Activated T-helper 1 cell treated with Interleukin-2 at 50 U/mL for 16 hours (primary cell): ENCODE measurements around the gene KLF13.

Experiments
- DNase-seq: peaks from one replicate; pipeline ENCODE4 v3.0.0-alpha.2; 2020; ENCODE audit warnings: low read depth

The KLF13 gene

DNA sequence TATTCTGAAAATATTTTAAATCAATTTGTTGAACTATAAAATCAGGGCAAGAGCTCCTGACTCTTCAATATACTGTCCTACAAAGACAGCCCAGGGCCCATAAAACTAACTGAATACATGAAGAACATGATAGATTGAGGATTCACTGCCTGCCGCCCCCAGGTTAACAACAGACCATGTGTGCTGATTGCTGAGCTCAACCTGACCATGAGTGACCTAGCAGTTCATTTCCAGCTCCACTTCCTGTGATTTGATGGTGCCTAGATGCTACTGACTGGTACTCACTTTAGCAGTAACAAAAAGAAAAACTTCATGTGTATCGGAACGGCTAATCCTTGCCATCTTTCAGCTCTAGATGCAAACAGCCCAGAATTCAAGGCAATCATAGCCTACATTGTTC lies 9.6 kb upstream of the KLF13 start:
- no peak for DNase-seq

- no peak for DNase-seq
Measured at GRCh38 chr15:31317421-31318327, 9.0 kb upstream of the KLF13 start.

- DNase-seq: no peak
Measured at GRCh38 chr15:31318429-31318828, 8.2 kb upstream of the KLF13 start.

GRCh38 chr15:31320022-31320421 lies 6.6 kb upstream of the KLF13 start:
- no peak for DNase-seq

- DNase-seq: no peak
Measured at GRCh38 chr15:31321418-31321817, 5.2 kb upstream of the KLF13 start.

DNA sequence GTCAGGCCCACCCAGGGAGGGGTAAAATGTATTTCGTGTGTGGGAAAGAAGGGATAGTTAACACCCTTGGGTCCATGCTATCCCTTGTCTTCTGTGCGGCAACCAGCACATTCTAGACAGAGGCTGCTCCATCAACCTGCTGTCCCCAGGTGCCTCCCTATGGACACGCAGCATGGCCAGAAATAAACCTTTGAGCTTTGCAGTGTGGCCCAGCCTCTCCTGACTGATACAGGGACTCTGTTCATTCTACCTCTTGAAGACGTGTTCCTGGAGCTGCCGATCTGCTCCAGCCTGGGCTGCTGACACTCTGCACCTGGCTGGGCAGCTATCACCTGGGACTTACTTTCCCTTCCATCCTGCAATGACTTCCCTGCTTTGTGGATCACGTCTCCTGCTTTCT lies 4.1 kb upstream of the KLF13 start:
- no peak for DNase-seq

DNA sequence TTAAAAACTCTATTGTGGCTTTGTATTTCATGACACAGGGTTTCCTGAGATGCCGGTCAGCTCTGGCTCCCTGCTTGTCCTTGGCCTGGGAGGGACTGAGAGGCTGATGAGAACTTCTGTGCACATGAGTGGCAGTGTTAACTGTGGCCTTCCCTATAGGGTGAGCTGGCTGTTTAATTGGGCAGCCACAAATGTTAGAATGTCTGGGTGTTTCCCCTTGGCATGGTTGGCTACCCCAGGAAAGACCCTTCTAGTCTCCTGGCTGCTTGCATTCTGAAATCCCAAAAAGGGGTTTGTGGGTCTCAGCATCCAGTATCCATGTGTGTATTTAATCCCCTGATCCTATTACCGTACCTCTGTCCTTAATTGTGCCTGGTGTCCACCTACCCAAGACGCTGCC lies 3.0 kb upstream of the KLF13 start:
- DNase-seq: no peak

DNA sequence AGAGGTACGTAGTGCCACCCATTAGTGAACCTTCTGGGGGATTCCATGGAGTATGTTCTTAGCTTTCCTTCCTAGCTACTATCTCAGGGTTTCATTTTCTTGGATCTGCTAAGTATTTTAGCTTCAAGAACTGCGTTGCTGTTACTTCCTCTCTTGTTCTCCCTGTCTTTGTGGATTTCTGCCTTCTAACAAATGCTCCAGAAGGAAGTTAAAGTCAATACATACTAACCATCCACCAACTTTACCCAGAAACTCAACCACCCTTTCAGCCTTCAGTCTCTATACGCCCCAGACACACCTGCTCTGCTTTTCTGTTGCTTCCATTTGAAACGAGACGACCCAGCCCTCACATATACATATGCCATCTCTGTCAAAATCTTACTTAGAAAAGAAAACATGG lies 2.4 kb upstream of the KLF13 start:
- DNase-seq: no peak

- DNase-seq: no peak
Measured at GRCh38 chr15:31324806-31325594, 1.6 kb upstream of the KLF13 start.

GRCh38 chr15:31325595-31326155 lies 960 bp upstream of the KLF13 start:
- DNase-seq: peak; percentile 53

DNA sequence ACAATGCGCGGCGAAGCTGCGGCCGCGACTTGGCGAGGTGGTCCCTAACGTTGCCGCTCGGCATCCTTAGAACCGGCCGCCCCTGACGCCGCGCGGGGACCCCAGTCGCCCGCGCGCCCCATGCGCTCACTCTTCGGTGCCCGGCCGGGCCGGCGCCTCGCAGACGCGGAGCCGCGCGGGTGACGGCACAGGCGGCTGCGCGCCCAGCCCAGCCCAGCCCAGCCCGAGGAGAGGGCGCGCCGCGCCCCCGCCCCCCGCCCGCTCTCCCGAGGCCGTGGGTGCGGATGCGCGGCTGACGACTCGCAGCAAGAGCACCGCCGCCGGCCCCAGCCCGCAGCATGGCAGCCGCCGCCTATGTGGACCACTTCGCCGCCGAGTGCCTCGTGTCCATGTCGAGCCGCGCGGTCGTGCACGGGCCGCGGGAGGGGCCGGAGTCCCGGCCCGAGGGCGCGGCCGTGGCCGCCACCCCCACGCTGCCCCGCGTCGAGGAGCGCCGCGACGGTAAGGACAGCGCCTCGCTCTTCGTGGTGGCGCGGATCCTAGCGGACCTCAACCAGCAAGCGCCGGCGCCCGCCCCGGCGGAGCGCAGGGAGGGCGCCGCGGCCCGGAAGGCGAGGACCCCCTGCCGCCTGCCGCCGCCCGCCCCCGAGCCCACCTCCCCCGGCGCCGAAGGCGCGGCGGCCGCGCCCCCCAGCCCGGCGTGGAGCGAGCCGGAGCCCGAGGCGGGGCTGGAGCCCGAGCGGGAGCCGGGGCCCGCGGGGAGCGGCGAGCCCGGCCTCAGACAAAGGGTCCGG lies 437 bp downstream of the KLF13 start:
- DNase-seq: peak; percentile 75

DNA sequence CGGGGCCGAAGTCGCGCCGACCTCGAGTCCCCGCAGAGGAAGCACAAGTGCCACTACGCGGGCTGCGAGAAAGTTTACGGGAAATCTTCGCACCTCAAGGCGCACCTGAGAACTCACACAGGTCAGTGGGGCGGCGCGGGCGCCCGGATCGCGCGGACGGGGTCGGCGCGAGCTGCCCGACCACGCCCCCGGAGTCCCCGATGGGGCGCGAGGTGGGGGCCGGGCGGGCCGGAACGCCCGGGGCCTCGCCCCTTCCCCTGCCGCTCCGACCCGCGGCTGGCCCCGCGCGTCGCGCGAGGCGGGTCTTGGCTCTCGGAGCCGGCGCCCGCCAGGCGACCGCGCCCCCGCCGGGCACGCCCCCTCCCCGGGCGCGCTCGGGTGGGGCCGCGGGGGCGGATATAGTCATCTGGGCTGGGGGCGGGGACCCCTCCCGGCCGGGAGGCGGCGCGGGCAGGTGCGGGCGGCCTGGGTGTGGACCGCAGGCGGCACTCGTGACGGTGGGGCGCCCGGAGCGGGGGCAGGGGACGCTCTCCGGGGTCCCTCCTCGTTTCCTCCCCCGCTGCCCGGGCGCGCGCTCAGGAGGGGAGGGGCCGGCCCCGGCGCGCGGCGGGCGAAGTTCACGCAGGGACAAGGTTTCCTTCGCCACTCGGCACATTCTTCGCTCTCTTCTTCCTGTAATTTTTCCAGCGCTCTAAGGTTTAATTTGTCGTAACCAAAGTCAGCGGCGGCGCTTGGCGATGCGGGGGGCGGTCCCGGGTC lies 1.2 kb downstream of the KLF13 start:
- DNase-seq: peak; percentile 75

- peak; percentile 51 for DNase-seq
Measured at GRCh38 chr15:31328428-31328968, 1.9 kb downstream of the KLF13 start.

DNA sequence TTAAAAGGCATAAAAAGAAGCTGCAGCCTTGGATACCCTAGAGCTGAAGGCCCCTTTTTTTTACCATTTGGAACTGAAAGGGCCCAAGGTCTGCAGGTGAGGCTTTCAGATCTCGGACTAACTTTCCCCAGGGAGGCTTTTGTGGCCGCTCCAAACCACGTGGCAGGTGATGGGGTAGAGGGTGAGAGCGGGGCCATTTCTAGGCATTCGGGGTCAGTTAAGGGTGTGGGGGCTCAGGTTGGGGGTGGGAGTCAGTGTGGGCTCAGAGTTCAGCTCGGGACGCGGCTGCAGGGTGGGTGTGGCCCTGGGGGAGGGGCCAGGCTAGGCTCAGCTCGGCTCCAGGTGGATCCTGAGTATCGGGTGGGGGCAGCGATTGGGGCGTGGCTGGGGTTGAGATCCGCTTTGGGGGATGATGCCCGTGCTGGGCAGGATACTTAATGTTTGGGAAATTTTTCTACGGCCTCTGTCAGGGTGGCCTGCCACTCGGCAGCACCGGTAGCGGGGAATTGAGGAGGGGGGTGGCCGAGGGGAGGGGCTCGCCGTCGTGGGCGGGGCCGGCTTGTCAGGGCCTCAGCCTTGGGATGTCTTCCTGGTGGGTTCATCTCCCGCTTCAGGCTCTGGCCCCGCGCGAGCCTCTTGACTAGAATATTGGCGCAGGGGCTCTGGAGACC lies 2.5 kb downstream of the KLF13 start:
- no peak for DNase-seq

- DNase-seq: no peak
Measured at GRCh38 chr15:31329640-31330010, 3.0 kb downstream of the KLF13 start.

GRCh38 chr15:31330111-31330785 lies 3.6 kb downstream of the KLF13 start:
- no peak for DNase-seq

DNA sequence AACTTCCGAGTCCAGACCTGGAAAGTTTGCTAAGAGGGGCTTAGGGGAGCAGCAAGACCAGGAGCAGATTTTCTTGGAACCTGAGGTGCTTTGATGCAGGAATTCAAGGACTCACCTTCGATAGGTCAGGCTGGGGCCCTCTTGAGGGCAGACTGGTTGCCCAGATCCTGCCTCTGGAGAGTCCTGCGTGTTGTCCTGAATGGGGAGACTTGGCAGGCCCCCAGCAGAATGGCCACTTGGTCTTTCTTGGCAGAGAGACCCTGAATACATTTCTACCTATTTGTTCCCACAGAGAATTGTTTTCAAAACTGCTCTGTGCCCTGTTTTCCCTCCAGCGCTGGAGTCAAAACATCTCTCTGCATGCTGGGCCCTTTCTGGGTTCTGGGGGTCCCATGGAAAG lies 4.2 kb downstream of the KLF13 start:
- no peak for DNase-seq

- no peak for DNase-seq
Measured at GRCh38 chr15:31331389-31331788, 4.8 kb downstream of the KLF13 start.

GRCh38 chr15:31332020-31332680 lies 5.5 kb downstream of the KLF13 start:
- no peak for DNase-seq
